COLO668 (cell line): Measurements from ENCODE around the gene IDH2.
"Not testable (repeated sequence)": the region's sequence is repeated elsewhere in the genome, so short reads cannot be mapped to it uniquely, and the experiment has no call there.

Experiments
- DNase-seq: peaks from one replicate; lab custom pipeline; 2025; ENCODE audit not compliant: unreplicated experiment; lab: John Stamatoyannopoulos, UW

Gene IDH2

GRCh38 chr15:90115783-90116182, 13.5 kb upstream of the IDH2 start:
- no peak for DNase-seq

GRCh38 chr15:90114451-90114901, 12.2 kb upstream of the IDH2 start:
- no peak for DNase-seq

- DNase-seq = no peak
Measured at GRCh38 chr15:90113166-90113565, 10.9 kb upstream of the IDH2 start.

GRCh38 chr15:90109163-90109751, 7.0 kb upstream of the IDH2 start:
- DNase-seq = not testable (repeated sequence)

- not testable (repeated sequence) for DNase-seq
Measured at GRCh38 chr15:90108038-90108437, 5.8 kb upstream of the IDH2 start.

GRCh38 chr15:90106522-90107117, 4.4 kb upstream of the IDH2 start:
- peak; percentile 85 for DNase-seq

DNA sequence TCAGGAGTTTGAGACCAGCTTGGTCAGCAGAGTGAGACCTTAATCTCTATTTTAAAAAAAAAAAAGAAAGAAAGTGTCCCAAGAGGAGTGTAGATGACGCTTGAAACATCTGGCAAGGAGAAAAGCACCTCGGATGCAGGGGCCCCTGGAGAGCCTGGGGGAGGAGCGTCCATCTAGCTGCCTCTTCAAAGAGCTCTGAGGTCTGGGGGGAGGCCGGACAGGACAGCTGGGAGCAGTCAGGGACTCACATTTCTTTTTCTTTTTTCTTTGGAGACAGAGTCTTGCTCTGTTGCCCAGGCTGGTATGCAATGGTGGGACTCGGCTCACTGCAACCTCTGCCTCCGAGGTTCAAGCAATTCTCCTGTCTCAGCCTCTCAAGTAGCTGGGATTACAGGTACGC, 3.3 kb upstream of the IDH2 start:
- no peak for DNase-seq

DNA sequence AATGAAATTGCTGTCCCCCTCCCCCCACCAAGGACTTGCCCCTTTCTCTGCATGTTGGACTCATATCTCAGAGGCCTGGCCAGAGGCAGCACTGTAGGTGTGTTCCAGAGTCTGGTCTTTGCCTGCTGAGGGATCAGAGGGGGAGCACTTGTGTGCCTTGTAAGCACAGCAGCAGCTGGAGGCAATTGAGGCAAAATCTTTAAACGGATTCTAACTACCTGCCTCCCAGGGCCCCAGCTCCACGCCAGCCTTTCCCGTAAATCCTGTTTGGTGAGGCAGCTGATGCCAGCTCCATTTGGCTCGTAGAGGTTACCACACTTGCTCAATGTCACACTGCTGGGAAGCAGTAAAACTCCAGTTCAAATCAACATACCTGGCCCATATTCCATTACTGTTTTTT, 2.3 kb upstream of the IDH2 start:
- peak; percentile 31 for DNase-seq

GRCh38 chr15:90103701-90104329, 1.5 kb upstream of the IDH2 start:
- peak; percentile 69 for DNase-seq

DNA sequence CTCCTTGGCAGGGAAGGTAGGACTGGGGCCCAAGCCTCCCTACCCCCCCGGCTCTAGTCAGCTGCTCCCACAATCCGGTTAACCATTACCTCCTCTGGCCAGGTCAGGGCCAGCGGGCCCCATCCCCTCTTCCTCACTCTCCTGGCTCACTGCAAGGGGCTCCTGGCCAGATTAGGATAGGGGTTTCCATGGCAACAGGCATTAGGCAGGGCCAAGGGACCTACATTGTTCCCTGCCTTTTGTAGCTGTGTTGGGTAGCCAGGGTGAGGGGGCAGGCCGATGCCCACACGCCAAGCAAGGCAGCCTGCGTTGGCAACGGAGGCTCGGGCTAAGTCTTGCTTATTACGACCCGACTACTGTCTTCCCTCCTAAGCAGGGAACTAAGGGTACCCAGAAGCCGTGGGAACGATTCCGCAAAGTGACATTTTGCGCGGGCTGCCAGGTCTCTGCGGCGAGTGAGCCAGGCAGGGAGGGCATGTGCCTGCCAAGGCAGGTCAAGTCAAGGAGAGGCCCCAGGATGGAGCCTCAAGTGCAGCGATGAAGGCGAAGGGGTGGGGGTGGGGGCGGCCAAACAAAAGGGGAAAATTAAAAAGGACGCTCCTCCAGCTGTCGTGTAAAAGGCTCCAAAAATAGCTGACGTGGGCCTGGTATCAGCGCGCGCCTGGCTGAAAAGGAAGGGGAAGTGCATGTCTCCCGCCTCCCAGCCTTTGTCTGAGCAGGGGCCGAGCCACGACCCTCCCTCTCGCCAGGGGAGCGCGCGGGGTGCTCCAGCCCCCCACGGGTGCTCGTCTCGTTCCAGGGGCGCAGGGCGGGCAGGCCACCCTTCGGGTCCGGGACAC, 919 bp downstream of the IDH2 start:
- peak; percentile 52 for DNase-seq

DNA sequence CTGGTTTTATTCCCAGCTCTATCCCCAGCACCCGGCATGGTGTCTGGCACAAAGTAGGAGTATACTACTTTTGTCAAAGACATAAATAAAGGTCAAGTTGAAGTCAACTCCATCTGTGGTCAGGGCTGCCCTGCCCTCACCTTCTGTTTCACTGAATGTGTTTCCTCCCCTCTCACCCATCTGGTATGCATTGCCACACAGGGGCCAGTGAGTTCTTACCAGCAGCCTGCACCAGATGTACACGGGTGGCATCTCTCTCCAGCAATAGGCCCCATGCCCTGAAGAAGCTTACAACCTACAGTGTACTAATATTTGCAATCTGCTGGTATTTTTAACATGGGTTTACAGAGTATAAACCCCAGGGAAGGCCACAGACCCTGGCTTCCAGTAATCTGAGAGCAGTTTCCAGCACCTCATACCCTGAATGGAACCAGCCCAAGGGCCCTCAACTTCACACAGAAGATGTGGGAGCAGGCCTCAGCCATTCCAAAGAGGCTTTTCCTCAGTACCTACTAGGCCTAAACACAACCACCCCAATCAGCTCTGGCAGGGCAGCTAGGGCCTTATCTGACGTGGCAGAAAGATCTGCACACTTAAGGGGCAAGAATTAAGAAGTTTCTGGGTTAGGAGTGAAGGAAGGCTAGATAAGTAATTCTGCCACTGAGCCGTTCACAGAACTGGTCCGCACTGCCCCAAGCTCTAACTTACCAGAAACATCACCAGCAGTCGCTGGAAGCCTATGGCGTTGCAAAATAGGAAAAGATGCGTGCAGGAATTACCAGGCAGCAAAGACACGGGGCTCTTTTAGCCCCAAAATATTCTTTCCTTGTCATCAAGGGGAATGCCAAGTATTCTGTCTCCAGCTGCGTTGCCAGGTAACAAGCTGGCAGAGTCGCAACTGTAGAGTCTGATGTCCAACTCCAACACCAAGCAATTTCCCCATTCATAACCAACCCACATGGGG, 2.1 kb downstream of the IDH2 start:
- peak; percentile 50 for DNase-seq

GRCh38 chr15:90099072-90099867, 3.0 kb downstream of the IDH2 start:
- no peak for DNase-seq

GRCh38 chr15:90097475-90097874, 4.8 kb downstream of the IDH2 start:
- no peak for DNase-seq

DNA sequence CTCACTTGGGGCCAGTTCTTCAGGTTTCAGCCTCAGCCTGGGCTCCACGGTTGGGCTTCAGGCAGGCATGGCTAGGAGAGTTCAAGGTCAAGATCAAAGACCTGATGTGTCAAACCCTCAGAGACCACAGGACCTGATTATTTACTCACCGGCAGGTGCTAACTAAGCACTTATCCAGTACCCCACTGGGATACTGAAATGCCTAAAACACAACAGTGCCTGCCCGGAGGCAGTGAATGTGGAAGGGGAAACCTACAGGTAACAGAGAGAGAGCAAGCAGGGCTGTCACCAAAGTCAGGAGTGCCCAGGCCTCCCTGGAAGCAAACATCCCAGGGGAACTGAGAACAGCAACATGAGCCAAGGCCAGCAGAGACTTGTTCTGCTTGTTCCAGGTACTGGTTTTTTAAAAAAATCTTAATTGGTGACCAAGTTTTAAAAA, 6.7 kb downstream of the IDH2 start:
- peak; percentile 84 for DNase-seq

GRCh38 chr15:90091156-90091931, 10.9 kb downstream of the IDH2 start:
- no peak for DNase-seq

DNA sequence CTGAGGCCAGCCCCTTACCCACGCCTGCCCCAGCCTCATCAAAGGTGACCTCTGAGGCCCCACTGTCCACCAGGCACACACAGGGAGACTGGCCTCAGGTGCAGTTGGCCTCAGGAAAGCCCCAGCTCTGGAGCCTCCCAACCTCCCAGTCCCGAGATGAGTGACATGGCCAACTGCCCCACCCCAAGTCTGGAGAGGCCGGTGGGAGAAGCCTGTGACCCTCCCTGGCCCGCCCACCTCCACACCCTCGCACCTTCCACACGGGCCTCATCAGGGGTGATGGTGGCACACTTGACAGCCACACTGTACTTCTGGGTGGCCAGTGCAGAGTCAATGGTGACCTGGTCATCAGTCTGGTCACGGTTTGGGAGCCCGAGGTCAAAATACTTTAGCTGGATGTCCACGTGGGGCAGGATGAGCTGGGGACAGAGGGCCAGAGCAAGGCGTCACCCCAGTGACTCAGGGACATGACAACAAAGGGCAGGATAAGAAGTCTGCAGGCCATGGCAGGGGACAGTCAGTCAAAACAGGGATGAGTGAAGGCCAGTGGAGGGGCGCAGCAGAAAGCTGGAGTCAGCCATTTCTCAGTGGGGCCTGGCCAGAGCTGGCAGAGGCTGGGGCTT, 11.9 kb downstream of the IDH2 start:
- DNase-seq = no peak

DNA sequence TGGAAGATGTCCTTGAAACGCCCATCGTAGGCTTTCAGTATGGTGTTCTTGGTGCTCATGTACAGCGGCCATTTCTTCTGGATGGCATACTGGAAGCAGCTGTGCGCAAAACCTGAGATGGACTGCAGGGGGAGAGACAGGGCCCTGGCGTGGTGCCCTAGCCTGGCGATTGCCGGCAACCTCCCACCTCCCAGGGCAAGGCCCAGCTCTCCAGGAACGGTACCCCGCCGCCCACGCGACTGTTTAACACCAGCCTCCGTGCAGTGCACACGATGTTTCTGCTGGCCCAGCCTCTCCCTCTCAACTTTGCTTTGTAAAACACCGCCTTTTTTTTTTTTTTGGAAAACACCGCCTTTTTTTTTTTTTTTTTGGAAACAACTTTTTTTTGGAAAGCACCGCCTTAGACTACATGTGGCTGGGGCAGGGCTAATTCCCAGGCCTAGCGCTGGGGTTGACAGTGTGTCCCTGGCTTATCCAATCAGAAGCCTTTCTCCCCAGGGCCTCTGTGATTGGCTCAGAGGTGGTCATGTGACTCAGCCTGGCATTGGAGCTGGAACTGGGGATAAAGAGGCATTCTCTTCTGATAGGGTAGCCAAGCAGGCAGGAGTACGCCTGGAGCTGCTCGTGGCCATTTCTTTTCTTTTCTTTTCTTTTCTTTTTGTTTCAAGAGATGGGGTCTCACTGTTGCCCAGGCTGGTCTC, 14.7 kb downstream of the IDH2 start:
- peak; percentile 37 for DNase-seq

- DNase-seq = peak; percentile 35
Measured at GRCh38 chr15:90086868-90087268, 15.4 kb downstream of the IDH2 start.
